GM21576 (cell line): Measurements from ENCODE around the gene DTX3.
"Not testable (repeated sequence)": the region's sequence is repeated elsewhere in the genome, so short reads cannot be mapped to it uniquely, and the experiment has no call there.

Experiments
- ATAC-seq: cut with Tn5 transposase; IDR thresholded peaks from one replicate; pipeline ENCODE4 v1.9.1; 2021; ENCODE audit warnings: mild to moderate bottlenecking, moderate library complexity; ENCODE audit not compliant: unreplicated experiment

DTX3 gene, protein sequence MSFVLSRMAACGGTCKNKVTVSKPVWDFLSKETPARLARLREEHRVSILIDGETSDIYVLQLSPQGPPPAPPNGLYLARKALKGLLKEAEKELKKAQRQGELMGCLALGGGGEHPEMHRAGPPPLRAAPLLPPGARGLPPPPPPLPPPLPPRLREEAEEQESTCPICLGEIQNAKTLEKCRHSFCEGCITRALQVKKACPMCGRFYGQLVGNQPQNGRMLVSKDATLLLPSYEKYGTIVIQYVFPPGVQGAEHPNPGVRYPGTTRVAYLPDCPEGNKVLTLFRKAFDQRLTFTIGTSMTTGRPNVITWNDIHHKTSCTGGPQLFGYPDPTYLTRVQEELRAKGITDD

DNA sequence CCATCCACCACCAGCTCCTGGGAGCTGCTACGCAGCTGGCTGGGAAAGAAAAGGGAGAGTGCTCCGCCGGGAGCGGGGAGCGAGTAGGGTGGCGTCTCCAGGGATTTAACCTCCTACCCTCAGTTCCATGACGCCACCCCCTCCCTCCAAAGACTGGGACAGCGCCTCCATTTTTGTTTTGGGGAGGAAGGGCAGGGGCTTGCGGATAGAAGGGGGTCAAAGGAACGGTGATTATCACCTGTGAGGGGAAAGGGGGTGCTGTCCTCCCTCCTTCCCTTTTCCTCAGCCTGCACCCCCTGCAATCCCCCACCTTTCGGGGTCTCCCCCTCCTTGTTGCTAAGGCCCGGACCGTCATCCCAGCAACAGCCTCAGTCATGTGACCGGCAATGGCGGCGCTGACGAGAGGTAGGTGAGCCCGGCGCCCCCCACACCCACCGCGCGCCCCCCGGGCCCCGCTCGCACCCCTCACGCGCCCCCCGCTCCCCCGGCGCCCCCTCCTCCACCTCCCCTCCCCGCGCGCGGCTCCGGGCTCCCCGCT is at the start of gene DTX3:
Gene DTX3, plus strand, starts transcription at position 371 of the 538 bp plus-strand sequence. CDS start 1,694 bp downstream, outside the sequence.
- no peak for ATAC-seq

DNA sequence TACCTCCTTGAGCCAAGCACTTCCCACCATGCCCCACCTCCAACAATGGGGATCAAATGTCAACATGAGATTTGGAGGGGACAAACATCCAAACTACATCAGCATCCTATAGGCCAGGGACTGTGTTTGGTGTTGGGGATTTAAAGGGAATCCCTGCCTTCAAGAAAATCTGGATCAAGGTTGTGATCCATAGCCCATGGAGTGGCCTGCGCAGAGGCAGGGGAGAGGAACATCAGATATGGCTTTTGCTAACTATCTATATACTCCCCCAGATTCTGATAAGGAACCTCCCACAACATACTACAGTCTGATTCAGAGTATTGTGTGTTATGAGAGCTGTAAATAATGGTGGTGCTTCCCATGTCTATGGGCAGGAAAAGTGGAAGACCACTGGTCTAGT is 49.7 kb upstream of the DTX3 start:
- no peak for ATAC-seq

DNA sequence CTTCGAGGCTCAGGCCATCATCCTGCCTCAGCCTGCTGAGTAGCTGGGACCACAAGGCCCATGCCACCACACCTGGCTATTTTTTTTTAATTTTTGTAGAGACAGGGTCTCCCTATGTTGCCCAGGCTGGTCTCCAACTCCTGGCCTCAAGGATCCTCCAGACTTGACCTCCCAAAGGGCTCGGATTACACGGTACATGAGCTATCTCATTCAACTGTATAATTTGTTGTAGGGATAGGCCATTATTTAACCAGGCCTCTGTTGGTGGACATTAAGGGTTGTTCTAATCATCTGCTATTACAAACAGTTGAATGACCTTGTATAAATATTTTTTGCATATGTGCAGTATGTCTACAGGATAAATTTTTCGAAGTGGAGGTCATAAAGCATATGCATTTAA is 45.8 kb upstream of the DTX3 start:
- ATAC-seq, result no peak

DNA sequence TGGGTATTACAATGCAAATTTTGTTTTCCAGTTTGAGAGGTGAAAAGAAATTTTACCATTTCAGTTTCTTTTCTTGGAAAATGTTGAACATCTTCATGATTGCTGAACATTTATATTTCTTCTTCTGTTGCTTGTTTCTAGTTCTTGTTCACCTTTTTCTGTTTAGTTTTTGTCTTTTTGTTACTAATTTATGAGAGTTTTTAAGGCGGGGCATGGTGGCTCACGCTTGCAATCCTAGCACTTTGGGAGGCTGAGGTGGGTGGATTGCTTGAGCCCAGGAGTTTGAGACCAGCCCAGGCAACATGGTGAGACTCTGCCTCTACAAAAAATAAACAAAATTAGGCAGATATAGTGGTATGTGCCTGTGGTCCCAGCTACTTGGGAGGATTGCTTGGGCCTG is 44.1 kb upstream of the DTX3 start:
- ATAC-seq, result no peak

DNA sequence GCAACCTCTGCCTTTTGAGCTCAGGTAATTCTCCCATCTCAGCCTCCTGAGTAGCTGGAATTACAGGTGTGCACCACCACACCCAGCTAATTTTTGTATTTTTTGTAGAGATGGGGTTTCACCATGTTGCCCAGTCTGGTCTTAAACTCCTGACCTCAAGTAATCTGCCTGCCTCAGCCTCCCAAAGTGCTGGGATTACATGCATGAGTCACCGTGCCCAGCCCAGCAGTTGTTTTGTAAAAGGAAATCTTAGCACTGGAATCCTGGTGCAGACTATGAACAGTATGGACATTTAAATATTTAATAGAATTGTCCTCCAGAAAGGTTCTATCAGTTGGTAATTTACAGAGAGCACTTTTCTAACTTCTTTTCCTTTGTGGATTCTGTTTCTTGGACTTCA is 43.5 kb upstream of the DTX3 start:
- not testable (repeated sequence) for ATAC-seq

DNA sequence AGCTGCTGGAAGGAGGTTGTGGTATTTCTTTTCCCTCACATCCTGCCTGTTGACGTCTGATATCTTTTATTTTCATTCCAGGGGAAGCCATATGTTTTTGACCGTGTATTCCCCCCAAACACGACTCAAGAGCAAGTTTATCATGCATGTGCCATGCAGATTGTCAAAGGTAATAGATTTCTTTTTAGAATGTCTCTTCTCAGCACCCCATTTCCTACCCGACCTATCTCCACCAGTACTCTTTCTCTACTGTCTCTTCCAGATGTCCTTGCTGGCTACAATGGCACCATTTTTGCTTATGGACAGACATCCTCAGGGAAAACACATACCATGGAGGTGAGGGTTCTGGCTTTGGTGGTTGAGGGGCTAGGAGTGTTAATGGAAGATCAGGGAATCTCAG is 41.3 kb upstream of the DTX3 start:
- no peak for ATAC-seq

DNA sequence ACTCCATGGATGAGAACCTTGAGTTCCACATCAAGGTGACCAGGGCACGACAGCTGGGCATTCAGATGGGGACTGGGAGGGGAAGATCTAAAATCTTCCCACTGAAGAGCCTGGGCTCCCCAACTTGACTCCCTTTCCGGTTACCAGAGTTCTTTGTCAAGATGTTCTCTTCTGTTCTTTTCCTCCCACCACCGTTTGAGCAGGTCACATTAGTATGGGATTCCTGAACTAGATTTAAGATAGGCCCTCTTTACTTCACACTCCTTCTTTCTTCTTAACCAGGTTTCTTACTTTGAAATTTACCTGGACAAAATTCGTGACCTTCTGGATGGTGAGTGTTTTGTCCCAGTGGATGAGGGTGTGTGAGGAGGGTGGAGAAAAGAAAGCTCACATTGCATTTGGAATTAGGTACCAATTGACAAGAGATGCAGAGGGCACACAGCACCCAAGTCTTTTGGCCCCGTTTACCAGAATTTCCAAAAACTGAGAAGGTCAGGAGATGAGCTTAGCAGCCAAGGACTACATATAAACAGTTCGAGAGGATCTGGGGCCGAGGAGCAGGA is 40.4 kb upstream of the DTX3 start:
- no peak for ATAC-seq

DNA sequence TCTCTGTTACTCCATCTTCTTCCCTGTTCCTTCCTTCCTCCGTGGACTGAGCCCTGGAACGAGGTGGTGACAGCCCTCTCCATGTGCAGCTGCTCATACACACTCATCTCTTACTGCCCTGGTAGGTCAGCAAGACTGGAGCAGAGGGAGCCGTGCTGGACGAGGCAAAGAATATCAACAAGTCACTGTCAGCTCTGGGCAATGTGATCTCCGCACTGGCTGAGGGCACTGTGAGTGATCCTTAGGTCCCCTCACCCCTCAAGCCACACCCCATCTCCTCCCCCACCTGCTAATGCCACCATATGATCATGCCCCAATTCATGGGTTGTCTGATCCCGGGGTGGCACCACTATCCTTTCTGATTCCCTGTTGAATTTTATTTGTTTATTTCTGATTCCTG is 35.8 kb upstream of the DTX3 start:
- no peak for ATAC-seq

DNA sequence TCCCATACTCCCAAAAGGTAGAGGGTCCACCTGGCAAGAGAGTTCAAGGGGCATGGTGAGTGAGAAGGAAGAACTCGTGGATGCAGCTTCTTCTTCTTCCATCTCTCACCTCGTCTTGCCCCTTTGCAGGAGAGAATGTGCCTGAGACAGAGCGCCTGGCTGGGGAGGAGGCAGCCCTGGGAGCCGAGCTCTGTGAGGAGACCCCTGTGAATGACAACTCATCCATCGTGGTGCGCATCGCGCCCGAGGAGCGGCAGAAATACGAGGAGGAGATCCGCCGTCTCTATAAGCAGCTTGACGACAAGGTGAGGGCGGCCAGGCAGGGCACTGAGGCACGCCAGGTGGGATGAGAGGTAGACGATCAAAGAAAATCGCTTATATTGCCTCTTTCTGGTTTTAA is 34.8 kb upstream of the DTX3 start:
- ATAC-seq, result no peak

DNA sequence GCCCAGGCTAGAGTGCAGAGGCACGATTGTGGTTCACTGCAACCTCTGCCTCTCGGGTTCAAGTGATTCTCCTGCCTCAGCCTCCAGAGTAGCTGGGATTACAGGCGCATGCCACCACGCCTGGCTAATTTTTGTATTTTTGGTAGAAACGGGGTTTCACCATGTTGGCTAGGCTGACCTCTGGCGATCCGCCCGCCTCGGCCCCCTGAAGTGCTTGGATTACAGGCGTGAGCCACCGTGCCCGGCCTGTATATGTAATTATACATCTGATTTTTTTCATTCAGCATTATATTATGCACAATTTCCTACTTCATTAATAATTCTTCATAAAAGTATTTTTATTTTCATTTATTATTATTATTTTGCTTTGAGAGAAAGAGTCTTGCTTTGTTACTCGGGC is 34.2 kb upstream of the DTX3 start:
- not testable (repeated sequence) for ATAC-seq

DNA sequence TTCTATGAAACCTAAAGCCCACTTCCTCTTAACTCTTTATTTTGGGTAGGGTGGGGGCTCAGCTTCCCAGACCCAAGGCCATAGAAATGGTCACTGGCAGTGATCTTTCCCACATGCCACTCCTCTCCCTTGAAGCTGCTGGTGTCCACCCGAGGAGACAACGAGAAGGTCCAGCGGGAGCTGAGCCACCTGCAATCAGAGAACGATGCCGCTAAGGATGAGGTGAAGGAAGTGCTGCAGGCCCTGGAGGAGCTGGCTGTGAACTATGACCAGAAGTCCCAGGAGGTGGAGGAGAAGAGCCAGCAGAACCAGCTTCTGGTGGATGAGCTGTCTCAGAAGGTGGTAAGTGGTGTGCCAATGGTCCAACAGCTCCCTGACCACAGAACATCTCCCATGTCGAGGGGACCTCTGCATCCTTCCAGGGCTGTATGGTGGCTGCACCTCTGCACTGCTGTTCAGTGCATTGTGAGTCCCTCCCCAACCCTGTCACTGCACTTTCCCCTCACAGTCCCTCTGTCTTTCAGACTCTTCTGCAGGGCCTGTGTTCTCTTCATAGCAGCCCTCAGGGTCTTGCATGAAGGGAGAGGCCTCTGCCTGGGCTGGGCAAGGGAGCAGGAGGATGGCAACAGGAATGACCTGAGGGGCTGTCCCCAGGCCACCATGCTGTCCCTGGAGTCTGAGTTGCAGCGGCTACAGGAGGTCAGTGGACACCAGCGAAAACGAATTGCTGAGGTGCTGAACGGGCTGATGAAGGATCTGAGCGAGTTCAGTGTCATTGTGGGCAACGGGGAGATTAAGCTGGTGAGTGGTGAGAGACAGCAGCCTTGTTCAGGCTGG is 32.5 kb upstream of the DTX3 start:
- no peak for ATAC-seq

DNA sequence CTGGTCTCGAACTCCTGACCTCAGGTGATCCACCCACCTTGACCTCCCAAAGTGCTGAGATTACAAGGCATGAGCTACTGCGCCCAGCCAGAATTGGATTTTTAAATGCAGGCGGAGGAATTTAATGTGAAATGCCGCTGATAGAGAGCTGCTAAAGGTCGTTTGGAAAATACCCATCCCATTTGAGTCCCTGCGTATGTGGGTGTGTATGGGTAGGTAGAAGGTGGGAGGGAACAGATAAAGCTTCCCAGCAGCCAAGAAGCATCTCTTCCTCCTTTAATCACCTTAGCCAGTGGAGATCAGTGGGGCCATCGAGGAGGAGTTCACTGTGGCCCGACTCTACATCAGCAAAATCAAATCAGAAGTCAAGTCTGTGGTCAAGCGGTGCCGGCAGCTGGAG is 29.8 kb upstream of the DTX3 start:
- ATAC-seq, result no peak

DNA sequence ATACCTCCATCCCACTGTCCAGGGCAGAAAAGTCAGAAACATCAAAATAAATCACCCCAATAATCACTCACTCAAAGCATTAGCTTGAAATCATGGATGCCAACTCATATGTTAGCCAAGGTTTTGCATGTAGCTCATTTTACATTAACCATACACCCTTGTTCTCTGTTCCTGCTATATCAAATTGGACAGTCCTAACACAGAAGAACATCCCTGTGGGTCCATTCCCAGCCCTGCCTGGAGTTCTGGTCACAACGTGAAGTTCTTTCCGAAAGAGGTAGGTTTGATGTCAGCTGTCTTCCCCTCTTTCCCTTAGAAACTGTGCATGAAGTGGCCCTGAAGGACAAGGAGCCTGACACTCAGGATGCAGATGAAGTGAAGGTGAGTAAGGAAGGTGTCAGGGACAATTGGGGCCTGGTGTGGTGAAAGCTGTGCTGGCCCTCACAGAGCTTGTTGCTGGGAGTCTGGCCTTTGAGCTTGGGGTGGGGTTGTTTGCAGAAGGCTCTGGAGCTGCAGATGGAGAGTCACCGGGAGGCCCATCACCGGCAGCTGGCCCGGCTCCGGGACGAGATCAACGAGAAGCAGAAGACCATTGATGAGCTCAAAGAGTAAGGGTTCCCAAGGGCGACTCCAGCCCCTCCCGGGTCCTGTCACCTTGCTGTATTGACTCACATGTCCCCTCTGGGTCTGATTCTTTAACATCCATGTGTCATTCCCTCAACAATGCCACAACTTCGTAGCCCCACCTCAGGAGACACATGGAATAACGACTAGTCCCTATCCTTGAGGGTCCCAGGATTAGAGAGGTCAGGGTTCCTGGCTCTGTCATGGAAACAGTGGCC is 28.6 kb upstream of the DTX3 start:
- no peak for ATAC-seq

DNA sequence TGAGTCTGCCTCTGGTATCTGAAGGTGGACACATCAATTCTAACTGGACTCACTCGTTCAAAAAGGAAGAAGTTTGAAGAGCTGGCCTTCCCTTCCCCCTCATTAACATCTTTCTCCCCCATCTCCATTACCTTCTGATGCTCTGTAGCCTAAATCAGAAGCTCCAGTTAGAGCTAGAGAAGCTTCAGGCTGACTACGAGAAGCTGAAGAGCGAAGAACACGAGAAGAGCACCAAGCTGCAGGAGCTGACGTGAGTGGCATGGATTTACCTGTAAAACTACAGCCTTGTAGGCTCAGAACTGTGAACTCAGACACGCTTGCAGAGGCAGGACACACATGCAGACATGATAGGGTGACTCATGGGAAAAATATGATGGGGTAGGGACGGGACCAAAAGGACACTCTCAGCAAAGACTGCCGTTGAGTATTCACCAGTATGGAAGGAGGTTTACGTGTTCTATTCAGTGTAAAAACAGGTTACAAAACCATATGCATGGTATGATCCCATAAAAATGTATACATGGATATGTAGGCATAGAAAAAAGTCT is 27.9 kb upstream of the DTX3 start:
- no peak for ATAC-seq

DNA sequence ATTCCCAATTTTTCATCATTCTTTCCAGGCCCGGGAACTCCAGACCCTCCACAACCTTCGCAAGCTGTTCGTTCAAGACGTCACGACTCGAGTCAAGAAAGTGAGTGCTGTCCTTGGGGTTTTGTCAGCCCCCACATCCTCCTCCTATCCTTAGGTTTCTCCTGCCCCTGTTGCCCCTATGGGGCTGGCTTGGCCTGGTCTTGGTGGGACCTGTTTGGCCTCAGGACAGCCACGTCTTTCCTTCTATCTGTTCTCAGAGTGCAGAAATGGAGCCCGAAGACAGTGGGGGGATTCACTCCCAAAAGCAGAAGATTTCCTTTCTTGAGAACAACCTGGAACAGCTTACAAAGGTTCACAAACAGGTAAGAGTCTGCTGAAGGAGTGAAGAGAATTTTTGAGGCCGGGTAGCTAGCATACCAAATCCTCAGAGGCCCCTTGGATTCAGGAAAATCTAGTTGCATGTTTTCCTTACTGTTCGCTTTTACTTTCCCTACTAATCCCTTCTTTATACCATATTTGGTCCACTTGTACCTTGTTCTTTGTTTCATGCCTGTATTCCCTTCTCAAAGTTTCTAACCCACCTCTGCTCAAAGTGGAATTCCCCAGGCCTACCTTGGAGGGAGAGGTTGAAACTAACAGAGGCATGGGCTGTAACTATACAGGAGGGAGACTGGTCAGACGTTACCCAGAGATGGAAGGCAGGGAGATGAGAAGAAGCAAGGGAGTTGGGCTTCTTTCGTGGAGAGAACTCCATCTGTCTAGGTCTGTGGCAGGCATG is 26.5 kb upstream of the DTX3 start:
- no peak for ATAC-seq

DNA sequence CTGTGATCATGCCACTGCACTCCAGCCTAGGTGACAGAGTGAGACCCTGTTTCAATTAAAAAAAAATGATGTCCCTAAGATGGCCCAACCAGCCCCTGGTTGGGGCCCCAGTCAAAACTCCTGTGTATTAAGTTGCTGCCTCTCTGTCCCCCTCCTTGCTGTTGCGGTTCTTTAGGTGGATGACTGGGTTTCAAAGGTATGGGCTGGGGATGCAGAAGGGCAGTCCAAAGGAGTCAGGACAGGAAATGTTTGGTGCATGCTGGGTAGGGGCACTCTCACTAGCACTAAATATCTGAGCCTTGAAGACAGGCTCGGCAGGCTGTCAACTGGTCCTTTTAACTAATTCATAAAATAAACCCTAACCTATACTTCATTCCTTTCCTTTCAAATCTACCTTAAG is 25.6 kb upstream of the DTX3 start:
- no peak for ATAC-seq

DNA sequence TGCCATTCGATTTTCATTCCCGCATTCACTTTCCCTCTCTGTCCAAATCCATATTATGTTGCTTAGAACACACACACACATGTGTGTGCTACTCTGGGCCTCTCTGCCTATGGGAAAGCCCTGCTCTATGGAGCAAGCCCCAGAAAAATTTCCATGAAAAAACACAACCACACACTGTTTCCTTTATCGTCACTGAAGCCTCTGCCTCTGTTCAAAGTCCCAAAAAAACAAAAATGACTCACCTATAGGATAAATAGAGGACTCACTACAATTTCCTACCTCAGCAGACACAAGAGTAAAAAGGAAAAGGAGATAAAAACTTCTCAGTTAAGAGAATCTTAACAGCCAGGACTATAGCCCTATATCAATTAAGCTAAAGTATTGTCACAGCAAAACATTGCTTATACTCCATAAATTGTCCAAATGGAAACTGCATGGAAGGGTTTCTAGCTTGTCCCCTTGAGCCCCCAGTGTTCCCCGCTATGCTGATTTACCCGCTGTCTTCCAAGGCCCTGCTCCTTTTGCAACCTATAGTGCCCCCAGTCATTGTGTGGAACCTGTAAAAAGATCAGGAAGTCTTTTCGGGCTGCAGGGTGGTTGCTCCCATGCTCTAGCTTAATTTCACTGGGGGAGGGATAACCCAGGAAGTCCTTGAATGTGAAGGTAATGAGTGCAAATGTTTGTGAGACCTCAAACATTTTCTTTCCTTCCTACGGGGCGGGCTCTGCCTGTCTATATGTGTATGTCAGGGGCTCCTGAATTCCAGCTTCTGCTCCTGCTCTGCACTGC is 24.8 kb upstream of the DTX3 start:
- no peak for ATAC-seq

DNA sequence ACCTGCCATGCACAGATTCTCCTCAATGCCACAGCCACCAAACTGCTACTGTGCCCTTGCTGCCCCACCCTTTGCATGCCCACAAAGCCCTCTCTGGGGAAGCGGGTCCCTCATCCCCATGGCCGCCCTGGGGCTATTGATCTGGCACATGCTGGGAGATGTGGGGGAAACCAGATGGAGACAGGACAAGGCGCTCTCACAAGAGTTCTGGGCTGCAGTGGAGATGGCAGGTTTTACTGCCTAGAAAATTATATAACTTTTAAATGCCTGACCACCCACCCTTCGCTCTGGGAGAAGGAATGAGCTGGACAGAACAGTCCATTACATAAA is 24.2 kb upstream of the DTX3 start:
- ATAC-seq, result no peak

DNA sequence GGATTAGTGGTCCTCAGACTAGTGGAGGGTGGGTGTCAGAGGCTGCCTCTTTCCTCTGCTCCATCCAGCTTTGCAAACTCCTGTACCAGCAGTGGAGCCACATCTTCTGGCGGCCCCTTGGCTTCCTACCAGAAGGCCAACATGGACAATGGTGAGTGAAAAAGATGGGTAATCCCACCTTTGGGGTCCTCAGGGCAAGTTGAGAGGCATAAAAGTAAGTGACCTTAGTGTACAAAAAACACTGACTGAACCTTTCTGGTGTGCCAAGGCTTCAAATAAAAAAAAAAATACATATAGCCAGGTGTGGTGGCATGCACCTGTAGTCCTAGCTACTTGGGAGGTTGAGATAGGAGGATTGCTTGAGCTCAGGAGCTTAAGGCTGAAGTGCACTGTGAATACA is 22.8 kb upstream of the DTX3 start:
- no peak for ATAC-seq
